Left lung (tissue), 10 donors: ENCODE results near the gene SLC25A3. TPM values are rescaled to one million over a fixed set of nuclear protein-coding genes. Genes with fewer than 3 reads are reported as not detected.

Experiments used
- ATAC-seq: fragments of 200-7000 bp; cut with Tn5 transposase; one replicate; pipeline ENCODE4 v1.9.1; 2020; ENCODE audit warnings: moderate library complexity
- DNase-seq, 4 donors: peaks; one replicate each; pipeline ENCODE4 v3.0.0-alpha.2; 2013 to 2020
- H3K27ac ChIP-seq, 2 donors: fragments of 200-600 bp; sonication (generic) in 1 of 2; one replicate each; pipeline versions ENCODE4 v1.5.0 to v1.8.0; 2020 to 2021
- H3K27me3 ChIP-seq, 2 donors: fragments of 200-600 bp; sonication (generic) in 1 of 2; one replicate each; pipeline versions ENCODE4 v1.5.0 to v1.8.0; 2020 to 2021
- H3K36me3 ChIP-seq, 2 donors: fragments of 200-600 bp; sonication (generic) in 1 of 2; one replicate each; pipeline versions ENCODE4 v1.5.0 to v1.8.0; 2020 to 2021
- H3K4me1 ChIP-seq, 2 donors: fragments of 200-600 bp; one replicate each; pipeline ENCODE4 v1.8.0; 2021
- H3K4me3 ChIP-seq, 2 donors: fragments of 200-600 bp; sonication (generic) in 1 of 2; one replicate each; pipeline versions ENCODE4 v1.5.0 to v1.8.0; 2020 to 2021; ENCODE audit warnings: mild to moderate bottlenecking in 1 of 2
- H3K9me3 ChIP-seq, 2 donors: fragments of 200-600 bp; sonication (generic) in 1 of 2; one replicate each; pipeline versions ENCODE4 v1.5.0 to v1.8.0; 2020 to 2021
- CTCF ChIP-seq, 2 donors: fragments of 200-600 bp; sonication (generic) in 1 of 2; IDR thresholded peaks; one replicate each; pipeline versions ENCODE4 v1.5.0 to v1.8.0; 2021; ENCODE audit warnings: antibody characterized with exemption in 2 of 2
- intact Hi-C, 2 donors: fragments of 100-400 bp; cut with DNase I; formaldehyde crosslinking; loops; one replicate each; pipeline versions ENCODE4 v1.11.2 to v1.14.2; 2022
- polyA plus RNA-seq, 6 donors: library from polyadenylated mRNA; unstranded; fragments of 120-200 nt; gene quantifications; one replicate each; pipeline ENCODE4 v1.2.1, GENCODE V29; 2013; ENCODE audit not compliant: insufficient read length in 6 of 6
- total RNA-seq, 2 donors: library from RNA; stranded (reverse); fragmentation: NEBNext Ultra II Directional; extraction: Animal tissue kit (Norgen Biotek cat#: 25700); gene quantifications; one replicate each; pipeline ENCODE4 v1.2.1, GENCODE V29; 2021
- donor health status: DM: no; HTN: yes; CAD: no.
- donor health status: DM: no; HTN: no; CAD: no.

Gene SLC25A3
- total and polyA plus RNA-seq, 8 donors: 402 to 654 (median 607) TPM

- H3K27me3 ChIP-seq: no peaks in the 10 kb centered on the region
- peak in 2 of 4 donors; percentile 56 to 77 for DNase-seq
- intact Hi-C loops: no loop called here
- H3K4me3 ChIP-seq: no peak overlapping the region
- H3K4me1 ChIP-seq: peaks cover 0 to 3% of the 10 kb centered on the region in 2 donors
- peak; percentile 28 to 46 for TF ChIP-seq CTCF (IDR thresholded peaks at IDR 0.05)
- peak; percentile 75 for ATAC-seq
- peaks cover 2 to 74% of the 10 kb centered on the region in 2 donors for H3K36me3 ChIP-seq
- H3K9me3 ChIP-seq: no peaks in the 10 kb centered on the region
- H3K27ac ChIP-seq: no peak overlapping the region
Observed at GRCh38 chr12:98653866-98654493, 60.5 kb downstream of the SLC25A3 start.

Other genes with a start within 250 kb of the SLC25A3 start
- gene TMPO, start 78.1 kb upstream of the SLC25A3 start, total RNA-seq: 10 to 100 TPM; 53.4 to 60.2 TPM
- gene TMPO, start 78.1 kb upstream of the SLC25A3 start, polyA plus RNA-seq: 100 to 1,000 TPM; 188 to 262 (median 206) TPM
- gene IKBIP, start 51.1 kb downstream of the SLC25A3 start, total RNA-seq: 10 to 100 TPM; 23.6 to 24.3 TPM
- 10 to 100 TPM; 25.5 to 31.7 (median 29.2) TPM for gene IKBIP, start 51.1 kb downstream of the SLC25A3 start, polyA plus RNA-seq
- 10 to 100 TPM; 21.1 to 34.5 TPM for gene APAF1, start 51.6 kb downstream of the SLC25A3 start, total RNA-seq
- 10 to 100 TPM; 40.0 to 54.4 (median 44.6) TPM for gene APAF1, start 51.6 kb downstream of the SLC25A3 start, polyA plus RNA-seq